HepG2 (cell line): Measurements from ENCODE around the gene GANC.

ENCODE experiments used
- CTCF ChIP-seq: sonication (generic); formaldehyde crosslinking; IDR thresholded peaks from 2 replicates; pipeline ENCODE4 v1.5.0; 2020; ENCODE audit warnings: mild to moderate bottlenecking, missing genetic modification reagents, moderate library complexity
- FOSL1 ChIP-seq: sonication (generic); formaldehyde crosslinking; IDR thresholded peaks from 2 replicates; pipeline ENCODE4 v1.9.0; 2021; ENCODE audit warnings: missing genetic modification reagents, borderline replicate concordance
- FOXC1 ChIP-seq: sonication (generic); formaldehyde crosslinking; IDR thresholded peaks from 2 replicates; pipeline ENCODE4 v1.8.0; 2022; ENCODE audit warnings: mild to moderate bottlenecking, missing genetic modification reagents, borderline replicate concordance
- FOXK2 ChIP-seq: fragments of 450-650 bp; IDR thresholded peaks from 2 replicates; pipeline ENCODE4 v1.6.1; 2016
- MYC ChIP-seq: sonication (generic); formaldehyde crosslinking; IDR thresholded peaks from 2 replicates; pipeline ENCODE4 v1.9.0; 2021; ENCODE audit warnings: missing genetic modification reagents, borderline replicate concordance
- NR2F2 ChIP-seq: IDR thresholded peaks from 2 replicates; pipeline ENCODE4 v1.6.1; 2012; ENCODE audit warnings: low read depth, inconsistent platforms, borderline replicate concordance
- RFX5 ChIP-seq: IDR thresholded peaks from 2 replicates; pipeline ENCODE4 v1.6.1; 2011; ENCODE audit warnings: low read depth, low read length, improper control_type of control experiment
- ZBTB7A ChIP-seq: sonication (generic); formaldehyde crosslinking; IDR thresholded peaks from 2 replicates; pipeline ENCODE4 v1.8.0; 2022; ENCODE audit warnings: mild to moderate bottlenecking, missing genetic modification reagents
- TF ChIP-seq, protein P1 (sequence below): sonication (generic); formaldehyde crosslinking; IDR thresholded peaks from 2 replicates; pipeline ENCODE4 v1.9.0; 2022; ENCODE audit warnings: missing genetic modification reagents, mild to moderate bottlenecking, borderline replicate concordance

- TF ChIP-seq MYC (CRISPR knock-in tag): no peak
- TF ChIP-seq ZBTB7A: no peak
- no peak for TF ChIP-seq FOSL1 (CRISPR knock-in tag)
- no peak for TF ChIP-seq NR2F2
- no peak for TF ChIP-seq FOXK2
- TF ChIP-seq, protein P1, sequence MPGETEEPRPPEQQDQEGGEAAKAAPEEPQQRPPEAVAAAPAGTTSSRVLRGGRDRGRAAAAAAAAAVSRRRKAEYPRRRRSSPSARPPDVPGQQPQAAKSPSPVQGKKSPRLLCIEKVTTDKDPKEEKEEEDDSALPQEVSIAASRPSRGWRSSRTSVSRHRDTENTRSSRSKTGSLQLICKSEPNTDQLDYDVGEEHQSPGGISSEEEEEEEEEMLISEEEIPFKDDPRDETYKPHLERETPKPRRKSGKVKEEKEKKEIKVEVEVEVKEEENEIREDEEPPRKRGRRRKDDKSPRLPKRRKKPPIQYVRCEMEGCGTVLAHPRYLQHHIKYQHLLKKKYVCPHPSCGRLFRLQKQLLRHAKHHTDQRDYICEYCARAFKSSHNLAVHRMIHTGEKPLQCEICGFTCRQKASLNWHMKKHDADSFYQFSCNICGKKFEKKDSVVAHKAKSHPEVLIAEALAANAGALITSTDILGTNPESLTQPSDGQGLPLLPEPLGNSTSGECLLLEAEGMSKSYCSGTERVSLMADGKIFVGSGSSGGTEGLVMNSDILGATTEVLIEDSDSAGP (CRISPR knock-in tag): no peak
- no peak for TF ChIP-seq CTCF
- no peak for TF ChIP-seq FOXC1 (CRISPR knock-in tag)
- TF ChIP-seq RFX5: no peak
These were observed 2.5 kb upstream of the GANC start for GRCh38 chr15:42270551-42270950.
